Hepatocyte (in vitro differentiated cells): ENCODE measurements around the gene BAG5. TPM values are rescaled to one million over a fixed set of nuclear protein-coding genes. Genes with fewer than 3 reads are reported as not detected.

ENCODE experiments used
- DNase-seq: peaks from one replicate; pipeline ENCODE4 v3.0.0-alpha.2; 2016; ENCODE audit warnings: low spot score
- H2AFZ ChIP-seq: fragments of 200-600 bp; sonication (generic); 2 replicates; pipeline ENCODE4 v1.6.0; 2016; ENCODE audit warnings: antibody characterized with exemption, mild to moderate bottlenecking
- H3K27ac ChIP-seq: fragments of 200-600 bp; sonication (generic); 2 replicates; pipeline ENCODE4 v1.5.1; 2016; ENCODE audit warnings: mild to moderate bottlenecking
- H3K27me3 ChIP-seq: fragments of 200-600 bp; sonication (generic); 2 replicates; pipeline ENCODE4 v1.6.1; 2016
- H3K36me3 ChIP-seq: fragments of 200-600 bp; sonication (generic); replicated peaks from 2 replicates; pipeline ENCODE4 v1.5.1; 2016; ENCODE audit warnings: low read depth; ENCODE audit not compliant: insufficient read depth
- H3K4me1 ChIP-seq: fragments of 200-600 bp; sonication (generic); 2 replicates; pipeline ENCODE4 v1.5.1; 2016; ENCODE audit warnings: mild to moderate bottlenecking, moderate library complexity; ENCODE audit not compliant: insufficient read depth
- H3K4me2 ChIP-seq: fragments of 200-600 bp; sonication (generic); 2 replicates; pipeline ENCODE4 v1.6.0; 2016
- H3K4me3 ChIP-seq: fragments of 200-600 bp; sonication (generic); 2 replicates; pipeline ENCODE4 v1.5.1; 2016; ENCODE audit warnings: mild to moderate bottlenecking
- H3K79me2 ChIP-seq: fragments of 200-600 bp; sonication (generic); 2 replicates; pipeline ENCODE4 v1.6.0; 2017; ENCODE audit warnings: mild to moderate bottlenecking
- H3K9me2 ChIP-seq: fragments of 200-600 bp; sonication (generic); replicated peaks from 2 replicates; pipeline ENCODE4 v1.6.0; 2017; ENCODE audit warnings: mild to moderate bottlenecking; ENCODE audit not compliant: insufficient read depth
- H3K9me3 ChIP-seq: fragments of 200-600 bp; sonication (generic); 2 replicates; pipeline ENCODE4 v1.5.1; 2016; ENCODE audit warnings: low read depth, mild to moderate bottlenecking
- H4K20me1 ChIP-seq: fragments of 200-600 bp; sonication (generic); 2 replicates; pipeline ENCODE4 v1.6.0; 2016; ENCODE audit warnings: mild to moderate bottlenecking; ENCODE audit not compliant: insufficient read depth, poor library complexity, severe bottlenecking
- CTCF ChIP-seq: fragments of 200-600 bp; sonication (generic); IDR thresholded peaks from 2 replicates; pipeline ENCODE4 v1.5.1; 2016; ENCODE audit warnings: antibody characterized with exemption, mild to moderate bottlenecking; ENCODE audit not compliant: poor library complexity
- EZH2 ChIP-seq: fragments of 200-600 bp; sonication (generic); IDR thresholded peaks from 2 replicates; pipeline ENCODE4 v1.6.1; 2016; ENCODE audit warnings: antibody characterized with exemption, mild to moderate bottlenecking, borderline replicate concordance
- EZH2phosphoT487 ChIP-seq: fragments of 200-600 bp; sonication (generic); IDR thresholded peaks from one replicate; pipeline ENCODE4 v1.6.1; 2018; ENCODE audit warnings: antibody characterized with exemption, mild to moderate bottlenecking, low read depth, moderate library complexity; ENCODE audit not compliant: unreplicated experiment, severe bottlenecking
- WGBS: methylation state at CpG from one replicate; pipeline ENCODE4 v1.1.6; 2016; ENCODE audit warnings: low lambda C conversion rate; ENCODE audit errors: missing lambda C conversion rate; 5-methylcytosine and 5-hydroxymethylcytosine counted together
- polyA plus RNA-seq: library from polyadenylated mRNA; unstranded; fragments of >200 nt; fragmentation: Nextera tagmentation; extraction: Ambion mirVana; gene quantifications from 2 replicates; pipeline ENCODE4 v1.2.1, GENCODE V29; 2016
- total RNA-seq: library from RNA; depleted of rRNA; stranded (reverse); fragments of >200 nt; gene quantifications from 2 replicates; pipeline ENCODE4 v1.2.3, GENCODE V29; 2014

The BAG5 gene
- total and polyA plus RNA-seq, 2 experiments from 2014 or later = 13.9 to 27.4 TPM

DNA sequence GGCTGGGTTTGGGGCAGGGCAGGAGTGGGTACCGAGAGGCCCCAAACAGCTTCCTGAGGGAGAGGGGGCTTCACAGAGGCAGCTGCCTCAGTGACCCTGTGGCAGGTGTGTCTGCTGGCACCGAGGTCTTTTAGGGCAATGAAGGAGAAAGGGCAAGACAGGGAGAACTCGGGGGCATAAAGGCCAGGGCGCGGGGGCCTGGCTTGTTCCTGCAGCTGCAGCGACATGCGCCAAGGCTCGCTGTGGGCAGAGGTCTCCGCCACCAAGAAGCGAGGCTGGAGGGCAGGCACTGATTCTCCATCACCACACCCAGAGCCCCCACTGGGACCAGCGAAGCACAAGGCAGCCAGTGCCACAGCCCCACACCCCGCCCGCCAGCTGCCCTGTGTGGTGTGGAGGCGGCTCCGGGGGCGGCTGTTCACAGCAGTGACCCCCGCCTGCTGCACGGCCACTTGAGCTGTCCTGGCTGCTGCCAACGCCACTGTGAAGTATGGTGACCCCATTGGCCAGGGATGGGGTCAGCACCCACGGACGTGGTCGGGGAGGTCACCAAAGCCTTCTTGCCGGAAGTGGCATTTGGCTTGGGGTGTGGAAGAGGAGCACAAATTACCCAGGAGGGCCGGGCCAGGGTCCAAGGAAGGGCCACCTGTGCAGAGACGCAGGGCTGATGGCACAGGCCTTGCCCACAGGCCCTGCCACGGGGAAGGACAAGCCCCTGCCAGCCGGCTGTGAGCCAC lies 16.4 kb downstream of the BAG5 start:
- H3K9me3 ChIP-seq = no peaks in the 10 kb centered on the region
- WGBS = 90% methylated on average over 22 of the region's 27 CpGs
- no peaks in the 10 kb centered on the region for H3K27me3 ChIP-seq
- no peak overlapping the region for H3K4me2 ChIP-seq
- H3K27ac ChIP-seq = no peak overlapping the region
- TF ChIP-seq CTCF (no peak), EZH2phosphoT487 (no peak), EZH2 (no peak)
- H3K36me3 ChIP-seq = no peaks in the 10 kb centered on the region
- H3K9me2 ChIP-seq = no peaks in the 10 kb centered on the region
- H3K4me1 ChIP-seq = peaks cover 22% of the 10 kb centered on the region
- no peak overlapping the region for H2AFZ ChIP-seq
- DNase-seq = no peak
- H3K79me2 ChIP-seq = no peaks in the 10 kb centered on the region
- no peak overlapping the region for H3K4me3 ChIP-seq
- no peaks in the 10 kb centered on the region for H4K20me1 ChIP-seq

DNA sequence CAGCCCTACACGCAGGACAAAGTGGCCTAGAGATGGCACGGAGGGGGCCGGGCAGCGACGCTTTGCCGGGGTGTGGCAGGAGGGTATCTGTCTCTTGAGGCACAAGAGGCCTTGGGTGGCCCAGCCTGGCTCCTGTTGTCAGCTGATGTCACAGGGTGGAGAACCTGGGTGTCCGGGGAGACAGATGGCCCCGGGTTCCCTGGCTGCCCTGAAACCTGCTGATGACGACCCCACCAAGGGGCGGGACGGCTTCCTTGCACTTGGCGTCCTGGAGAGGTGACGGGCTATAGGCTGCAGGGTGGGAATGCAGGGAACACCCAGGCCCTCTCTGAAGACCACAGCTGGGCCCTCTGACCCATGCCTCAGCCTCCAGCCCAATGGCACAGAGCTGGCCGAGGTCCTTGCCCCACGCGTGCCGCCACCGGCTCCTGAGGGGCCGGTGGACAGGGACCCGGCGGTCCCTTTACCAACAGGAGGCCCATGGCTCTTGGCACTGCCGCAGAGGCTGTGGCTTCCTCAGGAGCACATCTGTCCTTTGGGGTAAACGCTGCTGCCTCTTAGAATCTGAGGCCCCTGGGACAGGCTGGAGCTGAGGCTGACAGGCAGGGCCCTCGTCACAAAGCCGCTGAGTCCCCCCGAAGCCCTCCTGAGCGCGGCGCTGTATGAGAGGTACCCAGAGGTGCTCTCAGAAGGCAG lies 17.1 kb downstream of the BAG5 start:
- Histone ChIP-seq H3K4me2 (no peak overlapping the region), H3K27ac (no peak overlapping the region), H3K4me1 (peaks cover 29% of the 10 kb centered on the region), H3K9me3 (no peaks in the 10 kb centered on the region), H2AFZ (no peak overlapping the region), H3K9me2 (no peaks in the 10 kb centered on the region), H4K20me1 (no peaks in the 10 kb centered on the region), H3K4me3 (no peak overlapping the region), H3K36me3 (no peaks in the 10 kb centered on the region), H3K27me3 (no peaks in the 10 kb centered on the region), H3K79me2 (no peaks in the 10 kb centered on the region)
- no peak for DNase-seq
- TF ChIP-seq CTCF = no peak
- no peak for TF ChIP-seq EZH2
- TF ChIP-seq EZH2phosphoT487 = no peak
- WGBS = 89% methylated on average over 29 of the region's 29 CpGs

DNA sequence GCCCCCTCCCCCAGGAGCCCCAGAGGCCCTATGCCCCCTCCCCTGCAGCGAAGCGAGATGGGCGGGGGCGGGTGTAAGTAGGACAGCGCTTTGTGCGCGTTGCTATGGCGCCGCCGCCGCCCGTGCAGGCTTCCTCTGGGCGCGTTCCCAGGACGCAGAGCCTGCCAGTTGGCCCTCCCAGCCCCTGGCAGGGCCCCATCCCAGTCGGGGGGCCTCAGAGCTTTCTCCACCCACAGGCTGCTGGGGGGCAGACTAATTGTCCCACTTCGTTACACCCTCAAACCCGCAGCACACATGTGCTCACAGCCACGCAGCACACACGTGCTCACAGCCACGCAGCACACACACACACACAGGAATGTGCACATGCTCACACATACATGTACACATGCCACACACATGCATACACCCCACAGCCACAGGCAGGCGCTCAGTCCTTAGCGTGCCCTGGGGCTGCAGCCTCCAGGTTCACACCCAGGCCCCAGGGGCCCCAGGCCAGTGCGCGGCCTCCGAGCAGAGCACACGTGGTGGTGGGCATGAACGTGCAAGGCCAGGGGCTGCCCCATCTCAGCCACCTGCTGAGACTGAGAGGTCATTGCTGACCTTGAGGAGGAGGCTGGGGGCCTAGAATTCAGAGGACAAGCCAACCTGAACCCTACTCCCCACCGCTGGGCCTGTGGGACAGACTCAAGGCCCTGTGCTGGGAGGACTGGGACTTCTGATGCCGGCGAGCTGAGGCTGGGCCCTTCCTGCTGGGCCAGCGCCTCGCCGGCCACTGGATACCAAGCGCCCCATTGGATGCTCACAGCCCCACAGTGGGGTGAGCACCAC lies 17.9 kb downstream of the BAG5 start:
- Histone ChIP-seq H4K20me1 (no peaks in the 10 kb centered on the region), H3K27me3 (no peaks in the 10 kb centered on the region), H3K27ac (no peak overlapping the region), H3K36me3 (no peaks in the 10 kb centered on the region), H3K4me1 (peaks cover 34% of the 10 kb centered on the region), H3K4me3 (no peak overlapping the region), H3K9me2 (no peaks in the 10 kb centered on the region), H3K9me3 (no peaks in the 10 kb centered on the region), H2AFZ (no peak overlapping the region), H3K79me2 (no peaks in the 10 kb centered on the region), H3K4me2 (no peak overlapping the region)
- TF ChIP-seq EZH2 = no peak
- no peak for TF ChIP-seq CTCF
- no peak for DNase-seq
- 91% methylated on average over 22 of the region's 35 CpGs for WGBS
